Cardiac septum (tissue), 1 donor: ENCODE results near the gene ZNF546. TPM values are rescaled to one million over a fixed set of nuclear protein-coding genes. Genes with fewer than 3 reads are reported as not detected.

Experiments used
- DNase-seq: peaks from one replicate; pipeline ENCODE4 v3.0.0-alpha.2; 2020; ENCODE audit warnings: low spot score
- intact Hi-C: fragments of 100-400 bp; cut with DNase I; formaldehyde crosslinking; loops from one replicate; pipeline ENCODE4 v1.14.0; 2022
- total RNA-seq: library from RNA; stranded (reverse); fragmentation: NEBNext Ultra II Directional; extraction: Animal tissue kit (Norgen Biotek cat#: 25700); gene quantifications from one replicate; pipeline ENCODE4 v1.2.1, GENCODE V29; 2021
- donor health status: DM: no; HTN: no; CAD: no.

Gene ZNF546
- total RNA-seq, 1 donor from 2014 or later = 10.1 TPM

DNA sequence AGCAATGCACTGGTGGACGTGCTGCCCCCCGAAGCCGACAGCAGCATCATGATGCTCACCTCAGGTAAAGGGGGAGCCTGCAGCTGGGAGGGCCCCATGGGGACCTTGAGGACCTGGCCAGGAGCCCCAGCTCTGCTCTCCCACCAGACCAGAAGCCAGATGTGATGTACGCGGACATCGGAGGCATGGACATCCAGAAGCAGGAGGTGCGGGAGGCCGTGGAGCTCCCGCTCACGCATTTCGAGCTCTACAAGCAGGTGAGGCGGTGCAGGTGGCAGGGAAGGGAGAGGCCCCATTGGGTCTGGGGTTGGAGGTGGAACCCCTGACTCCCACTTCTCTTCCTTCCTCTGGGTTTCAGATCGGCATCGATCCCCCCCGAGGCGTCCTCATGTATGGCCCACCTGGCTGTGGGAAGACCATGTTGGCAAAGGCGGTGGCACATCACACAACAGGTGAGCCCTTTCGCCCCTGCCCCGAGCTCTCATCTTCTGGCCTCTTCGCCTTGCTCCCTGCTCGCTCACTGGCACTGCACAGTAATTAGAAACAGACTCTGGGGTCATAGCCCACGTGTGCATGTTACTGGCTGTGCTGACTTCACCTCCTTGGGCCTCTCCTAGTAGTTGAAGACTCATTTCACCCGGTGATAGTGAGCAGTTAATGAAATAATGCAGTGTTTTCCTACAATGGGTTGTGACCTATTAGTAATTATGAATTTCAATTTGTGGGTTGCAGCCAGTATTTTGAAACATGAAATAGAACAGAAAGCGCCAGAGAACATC is 22.3 kb upstream of the ZNF546 start:
- DNase-seq = no peak
- intact Hi-C loops = loop anchor here (5.0 to 10.0 kb wide), 2 partner anchors 127 to 180 kb away; partner anchors contain the start of gene FBL

DNA sequence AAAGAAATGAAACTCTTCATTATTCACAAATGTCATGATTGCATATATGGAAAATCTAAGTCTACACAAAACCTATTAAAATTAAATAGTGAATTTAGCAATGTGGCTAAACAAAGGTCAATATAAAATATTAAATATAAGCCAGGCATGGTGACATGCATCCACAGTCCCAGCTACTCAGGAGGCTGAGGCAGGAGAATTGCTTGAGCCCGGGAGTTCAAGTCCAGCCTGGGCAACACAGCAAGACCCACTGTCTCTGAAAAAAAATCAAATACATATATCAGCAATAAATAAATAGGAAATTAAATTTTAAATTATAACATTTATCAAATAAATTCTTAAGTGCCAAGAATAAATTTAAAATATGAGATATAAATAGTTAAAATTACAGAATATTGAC is 14.0 kb upstream of the ZNF546 start:
- intact Hi-C loops = no loop called here
- no peak for DNase-seq

DNA sequence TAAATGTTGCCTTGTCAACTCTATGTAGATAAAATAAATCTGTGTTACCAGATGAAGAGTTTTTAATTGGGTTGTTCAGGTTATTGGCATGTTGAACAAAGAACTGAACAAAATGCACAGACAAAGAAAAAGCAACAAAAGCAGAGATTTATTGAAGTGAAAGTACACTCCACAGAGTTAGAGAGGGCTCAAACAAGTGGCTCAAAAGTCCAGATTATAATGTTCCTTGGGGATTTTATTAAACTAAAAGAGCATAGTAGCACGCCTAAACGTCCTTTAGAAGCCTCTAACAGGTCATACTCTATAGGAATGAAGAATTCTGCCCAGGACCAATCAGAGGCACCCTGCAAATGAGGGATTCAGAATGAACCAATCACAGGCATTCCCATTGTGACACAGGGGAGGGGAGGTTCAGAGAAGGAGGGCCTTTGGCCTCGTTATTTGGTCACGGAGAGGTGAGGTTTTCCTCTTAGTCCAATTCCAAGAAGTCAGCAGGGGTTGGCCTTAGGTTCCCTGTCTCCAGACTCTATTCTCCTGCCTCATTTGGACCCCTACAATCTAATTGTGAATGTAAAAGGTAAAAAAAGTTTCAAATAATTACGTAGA is 13.1 kb upstream of the ZNF546 start:
- intact Hi-C loops = no loop called here

DNA sequence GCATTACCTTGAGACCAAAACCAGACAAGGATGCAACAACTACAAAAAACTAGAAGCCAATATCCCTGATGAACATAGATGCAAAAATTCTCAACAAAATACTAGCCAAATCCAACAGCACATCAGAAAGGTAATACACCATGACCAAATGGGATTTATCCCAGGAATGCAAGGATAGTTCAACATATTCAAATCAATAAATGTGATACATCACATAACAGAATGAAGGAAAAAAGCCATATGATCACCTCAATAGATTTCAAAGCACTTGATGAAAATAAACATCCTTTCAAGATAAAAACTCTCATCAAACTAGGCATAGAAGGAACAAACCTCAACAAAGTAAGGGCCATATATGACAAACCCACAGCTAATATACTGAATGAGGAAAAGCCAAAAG is 10.2 kb upstream of the ZNF546 start:
- DNase-seq = no peak
- intact Hi-C loops = no loop called here

More for the DNA sequence above, 13.1 kb upstream of the ZNF546 start:
- no peak for DNase-seq

DNA sequence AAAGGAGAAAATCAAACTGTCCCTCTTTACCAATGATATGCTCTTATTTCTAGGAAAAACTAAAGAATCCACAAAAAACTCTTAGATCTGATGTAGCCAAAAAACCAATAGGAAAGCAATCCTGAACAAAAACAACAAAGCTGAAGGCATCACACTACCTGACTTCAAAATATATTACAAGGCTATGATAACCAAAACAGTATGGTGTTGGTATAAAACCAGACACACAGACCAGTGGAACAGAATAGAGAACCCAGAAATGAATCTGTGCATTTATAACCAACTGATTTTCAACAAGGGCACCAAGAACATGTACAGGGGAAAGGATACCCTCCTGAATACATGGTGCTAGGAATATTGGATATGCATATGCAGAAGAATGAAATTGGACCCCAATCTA is 9.7 kb upstream of the ZNF546 start:
- DNase-seq = no peak
- intact Hi-C loops = no loop called here

DNA sequence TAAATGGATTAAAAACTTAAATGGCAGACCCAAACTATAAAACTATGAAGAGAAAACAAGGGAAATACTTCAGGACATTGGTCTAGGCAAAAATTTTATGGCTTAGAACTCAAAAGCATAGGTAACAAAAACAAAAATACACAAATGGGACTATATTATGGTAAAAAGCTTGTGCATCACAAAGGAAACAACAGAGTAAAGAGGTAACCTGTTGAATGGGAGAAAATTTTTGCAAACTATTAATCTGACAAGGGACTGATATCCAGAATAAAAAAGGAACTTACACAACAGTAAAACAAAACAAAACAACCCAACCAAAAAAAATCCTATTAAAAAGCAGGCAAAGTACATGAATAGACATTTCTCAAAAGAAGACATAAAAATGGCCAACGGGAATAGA is 9.3 kb upstream of the ZNF546 start:
- no peak for DNase-seq
- intact Hi-C loops = no loop called here

DNA sequence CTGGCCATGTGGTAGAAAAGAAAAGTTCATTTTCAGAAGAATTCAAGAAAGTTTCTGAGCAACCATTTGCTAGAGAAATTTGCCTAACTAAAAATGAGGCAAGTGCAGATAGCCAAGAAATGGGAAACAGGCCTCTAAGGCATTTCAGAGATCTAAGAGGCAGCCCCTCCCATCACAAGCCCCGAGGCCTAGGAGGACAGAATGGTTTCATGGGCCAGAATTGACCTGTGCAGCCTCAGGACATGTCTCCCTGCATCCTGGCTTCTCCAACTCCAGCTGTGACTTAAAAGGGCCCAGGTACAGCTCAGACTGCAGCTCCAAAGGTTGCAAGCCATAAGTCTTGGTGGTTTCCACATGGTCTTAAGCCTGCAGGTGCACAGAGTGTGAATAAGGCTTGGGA is 3.3 kb upstream of the ZNF546 start:
- intact Hi-C loops = no loop called here

DNA sequence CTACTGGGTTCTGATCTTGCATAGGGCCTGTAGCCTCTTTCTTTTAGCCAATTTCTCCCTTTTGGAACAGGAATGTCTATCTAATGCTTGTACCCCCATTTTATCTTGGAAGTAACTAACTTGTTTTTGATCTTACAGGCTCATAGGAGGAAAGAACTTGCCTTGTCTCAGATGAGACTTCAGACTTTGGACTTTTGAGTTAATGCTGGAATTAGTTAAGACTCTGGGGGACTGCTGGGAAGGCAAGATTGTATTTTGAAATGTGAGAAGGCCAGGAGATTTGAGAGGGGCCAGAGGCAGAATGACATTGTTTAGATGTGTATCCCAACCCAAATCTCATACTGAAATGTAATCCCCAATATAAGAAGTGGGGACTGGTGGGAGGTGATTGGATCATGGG is 2.5 kb upstream of the ZNF546 start:
- intact Hi-C loops = no loop called here
- DNase-seq = no peak

More for the DNA sequence above, 3.3 kb upstream of the ZNF546 start:
- DNase-seq = no peak

DNA sequence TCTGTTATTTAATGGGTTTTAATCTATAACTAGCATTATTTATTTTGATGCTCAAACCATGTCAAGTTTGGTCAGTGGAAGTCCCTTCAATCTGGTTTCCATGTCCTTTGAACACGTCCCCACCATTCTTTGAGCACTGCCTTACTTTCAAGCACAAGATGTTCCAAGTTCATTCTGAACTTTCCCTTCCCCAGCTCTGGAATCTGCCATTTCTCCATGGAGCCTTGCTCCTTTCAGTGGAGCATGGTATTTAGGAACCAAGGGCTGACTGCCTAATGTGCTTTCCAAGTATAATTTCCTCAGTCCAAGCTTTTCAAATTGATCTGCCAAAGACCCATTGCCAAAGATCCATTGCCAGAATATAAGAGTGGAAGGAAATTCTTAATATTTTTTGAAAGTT is 1.1 kb upstream of the ZNF546 start:
- intact Hi-C loops = loop anchor here (1.0 kb wide), 1 partner anchor 24 kb away; the partner anchor contains the start of gene PSMC4
- no peak for DNase-seq

DNA sequence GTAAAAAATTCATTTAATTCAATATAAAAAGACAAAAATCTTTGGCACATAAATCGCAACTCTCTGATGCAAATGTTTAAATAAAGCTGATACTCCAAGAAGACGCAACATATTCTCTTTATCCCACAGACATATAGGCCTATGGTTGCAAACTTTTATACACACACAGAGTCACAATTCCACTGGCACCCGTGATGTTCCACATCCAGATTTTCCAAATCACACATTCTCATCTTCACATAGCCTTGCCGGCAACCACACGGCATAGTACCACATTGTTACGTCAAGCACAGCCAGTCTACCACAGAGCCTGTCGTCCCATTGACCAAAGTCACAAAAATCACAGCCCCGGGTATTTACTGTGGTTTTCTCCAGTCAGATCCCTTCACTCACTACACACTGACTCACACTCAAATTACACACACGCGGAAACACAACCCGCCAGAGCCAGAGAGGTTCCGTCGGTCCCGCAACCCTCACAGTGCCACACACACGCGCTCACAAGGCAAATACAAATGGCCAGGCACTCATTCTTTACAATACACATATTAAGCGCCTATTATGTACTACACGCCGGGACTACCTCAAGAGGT is 546 bp upstream of the ZNF546 start:
- intact Hi-C loops = loop anchor here (1.0 kb wide), 1 partner anchor 25 kb away; the partner anchor contains the start of gene PSMC4
- no peak for DNase-seq

DNA sequence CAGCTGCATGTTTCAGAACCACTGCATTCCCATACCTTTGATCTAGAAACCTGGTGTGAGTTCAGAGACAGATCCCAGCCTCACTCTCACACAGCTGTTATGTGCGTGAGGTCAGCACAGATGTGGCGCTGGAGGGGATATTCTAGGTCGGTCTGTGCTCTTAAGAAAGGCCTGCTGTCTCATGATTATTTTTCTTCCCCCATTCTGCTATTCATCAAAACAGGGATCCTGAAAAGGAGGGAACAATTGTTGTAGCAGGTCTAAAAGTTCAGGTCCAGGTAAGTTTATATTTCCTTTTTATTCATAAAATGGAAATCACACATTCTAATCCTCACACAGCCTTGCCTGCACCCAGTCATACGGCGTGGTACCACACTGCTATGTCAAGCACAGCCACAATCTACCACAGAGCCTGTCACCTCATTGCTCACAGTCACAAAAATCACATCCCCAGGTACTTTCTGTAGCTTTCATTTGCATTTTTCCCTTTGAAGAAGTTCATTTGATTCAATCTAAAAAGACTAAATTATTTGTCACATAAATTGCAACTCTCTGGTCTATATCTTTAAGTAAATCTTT is 867 bp downstream of the ZNF546 start:
- DNase-seq = no peak
- intact Hi-C loops = no loop called here

DNA sequence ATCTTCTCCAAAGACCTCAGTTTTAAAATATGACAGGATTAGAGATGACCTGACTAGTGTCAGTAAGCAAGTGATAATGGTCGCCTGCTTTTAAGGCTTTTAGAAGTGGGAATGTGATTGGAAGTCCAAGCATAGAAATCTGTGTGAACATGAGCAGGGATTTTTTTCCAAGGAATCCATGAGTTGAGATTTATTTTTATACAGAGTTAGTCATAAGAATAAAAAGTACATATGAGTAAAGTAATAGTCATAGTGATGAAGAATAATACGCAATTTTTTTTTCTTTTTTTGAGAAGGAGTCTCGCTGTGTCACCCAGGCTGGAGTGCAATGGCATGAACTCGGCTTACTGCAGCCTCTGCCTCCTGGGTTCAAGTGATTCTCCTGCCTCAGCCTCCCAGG is 1.6 kb downstream of the ZNF546 start:
- intact Hi-C loops = no loop called here
- DNase-seq = no peak

DNA sequence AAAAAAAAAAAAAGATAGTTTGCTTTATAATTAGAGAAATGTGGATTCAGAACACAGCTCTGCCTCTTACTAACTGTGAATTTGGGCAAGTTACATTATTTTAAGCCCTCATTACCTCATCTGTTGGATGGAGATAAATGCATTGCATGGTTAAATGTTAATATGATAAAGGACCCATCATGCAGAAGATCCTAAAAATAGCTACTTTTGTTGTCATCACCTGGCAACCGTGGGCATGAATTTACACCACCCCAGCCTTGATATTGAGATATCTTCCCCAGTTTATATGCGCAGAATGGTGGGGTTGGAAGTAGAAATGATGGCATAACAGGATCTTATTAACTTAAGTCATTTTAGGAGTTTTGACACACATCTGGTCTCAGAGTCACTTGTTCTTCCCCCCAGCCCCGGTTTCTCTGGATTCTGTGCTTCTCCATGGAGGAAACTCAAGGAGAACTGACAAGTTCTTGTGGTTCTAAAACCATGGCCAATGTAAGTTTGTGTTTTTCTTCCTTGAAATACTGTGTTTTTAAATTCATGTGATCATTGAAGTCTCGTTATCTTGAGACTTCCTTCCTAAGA is 8.9 kb downstream of the ZNF546 start:
- intact Hi-C loops = no loop called here
- DNase-seq = no peak

DNA sequence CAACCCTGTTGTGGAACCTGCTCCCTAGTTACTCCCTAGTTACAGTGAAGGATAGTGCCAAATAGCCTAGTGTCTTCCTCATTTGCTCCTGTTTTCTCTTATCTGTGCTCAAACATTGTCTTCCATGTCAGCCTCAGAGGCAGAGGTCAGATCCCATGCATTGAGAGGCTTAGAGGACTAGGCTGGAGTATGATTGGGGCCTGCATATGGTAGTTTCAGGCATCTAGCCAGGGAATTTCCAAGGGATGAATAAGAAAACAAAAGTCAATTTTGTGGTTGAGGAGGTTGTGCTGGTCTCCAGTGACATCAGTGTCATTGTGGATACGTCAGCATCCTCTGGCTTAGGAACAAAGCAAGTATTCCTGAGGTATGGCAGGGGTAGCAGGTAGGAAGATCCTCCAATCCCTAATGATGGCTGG is 9.4 kb downstream of the ZNF546 start:
- intact Hi-C loops = no loop called here

DNA sequence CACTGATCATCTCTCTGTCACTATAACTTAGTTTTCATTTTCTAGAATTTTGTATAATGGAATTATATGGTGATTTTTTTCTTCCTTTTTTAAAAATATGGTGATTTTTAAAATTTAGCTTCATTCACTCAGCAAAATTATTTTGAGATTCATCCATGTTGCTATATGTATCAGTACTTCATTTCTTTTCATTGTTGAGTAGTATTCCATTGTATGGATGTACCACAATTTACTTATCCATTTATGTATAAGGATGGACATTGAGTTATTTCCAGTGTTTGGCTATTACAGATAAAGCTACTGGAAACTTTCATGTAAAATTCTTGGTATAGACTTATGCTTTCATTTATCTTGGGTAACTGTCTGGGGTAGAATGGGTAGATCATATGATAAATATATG is 12.8 kb downstream of the ZNF546 start:
- intact Hi-C loops = no loop called here

More for the DNA sequence above, 9.4 kb downstream of the ZNF546 start:
- DNase-seq = no peak

DNA sequence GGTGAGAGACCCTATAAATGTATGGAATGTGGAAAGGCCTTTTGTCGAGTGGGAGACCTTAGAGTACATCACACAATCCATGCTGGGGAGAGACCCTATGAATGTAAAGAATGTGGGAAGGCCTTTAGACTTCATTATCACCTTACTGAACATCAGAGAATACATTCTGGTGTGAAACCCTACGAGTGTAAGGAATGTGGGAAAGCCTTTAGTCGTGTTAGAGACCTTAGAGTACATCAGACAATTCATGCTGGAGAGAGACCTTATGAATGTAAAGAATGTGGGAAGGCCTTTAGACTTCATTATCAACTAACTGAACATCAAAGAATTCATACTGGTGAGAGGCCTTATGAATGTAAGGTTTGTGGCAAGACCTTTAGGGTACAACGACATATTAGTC is 17.1 kb downstream of the ZNF546 start:
- DNase-seq = no peak
- intact Hi-C loops = no loop called here

More for the DNA sequence above, 12.8 kb downstream of the ZNF546 start:
- no peak for DNase-seq

DNA sequence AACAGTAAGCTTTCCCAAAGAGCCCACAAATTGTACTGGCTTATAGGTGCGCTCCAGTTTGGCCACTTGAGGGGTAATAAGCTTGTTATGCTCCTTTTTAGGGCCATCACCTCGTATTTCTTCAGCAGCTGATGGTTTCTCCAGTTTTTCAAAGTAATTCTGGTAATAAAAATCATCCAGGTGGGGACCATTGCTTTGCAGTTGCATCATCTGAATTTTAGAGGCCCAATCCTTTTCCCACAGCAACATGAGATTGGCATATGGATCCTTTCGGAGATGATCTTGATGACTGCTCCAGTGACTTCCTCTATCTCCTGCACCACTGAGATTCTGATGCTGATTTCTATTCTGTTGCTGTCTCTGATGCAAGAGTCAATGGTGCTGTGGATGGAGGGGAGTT is 27.1 kb downstream of the ZNF546 start:
- intact Hi-C loops = no loop called here
- DNase-seq = no peak

DNA sequence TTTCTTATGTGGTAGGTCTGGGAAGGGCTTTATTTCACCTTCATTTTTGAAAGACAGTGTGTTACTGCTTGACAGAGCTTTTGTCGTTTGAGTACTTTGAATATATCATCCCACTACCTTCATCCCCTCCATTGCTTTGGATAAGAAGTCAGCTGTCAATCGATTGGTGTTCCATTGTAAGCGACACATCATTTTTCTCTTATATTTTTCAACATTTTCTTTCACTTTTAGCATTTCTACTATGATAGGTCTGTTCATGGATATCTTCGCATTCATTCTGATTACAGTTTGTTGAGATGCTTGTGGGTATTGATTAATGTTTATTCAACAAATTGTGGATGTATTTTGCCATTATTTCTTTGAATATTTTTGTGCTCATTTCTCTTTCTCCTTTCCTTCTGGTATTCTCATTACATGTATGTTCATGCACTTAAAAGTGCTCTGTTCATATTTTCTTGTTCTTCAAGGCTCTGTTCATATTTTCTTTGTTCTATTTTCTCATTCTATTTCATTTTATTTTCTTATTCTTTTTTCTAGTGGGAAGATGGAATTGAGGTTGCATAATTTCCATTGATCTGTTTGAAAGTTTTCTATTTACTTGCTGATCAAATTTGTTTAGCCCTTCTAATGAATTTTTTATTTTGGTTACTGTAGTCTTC is 29.2 kb downstream of the ZNF546 start:
- intact Hi-C loops = no loop called here
- no peak for DNase-seq

DNA sequence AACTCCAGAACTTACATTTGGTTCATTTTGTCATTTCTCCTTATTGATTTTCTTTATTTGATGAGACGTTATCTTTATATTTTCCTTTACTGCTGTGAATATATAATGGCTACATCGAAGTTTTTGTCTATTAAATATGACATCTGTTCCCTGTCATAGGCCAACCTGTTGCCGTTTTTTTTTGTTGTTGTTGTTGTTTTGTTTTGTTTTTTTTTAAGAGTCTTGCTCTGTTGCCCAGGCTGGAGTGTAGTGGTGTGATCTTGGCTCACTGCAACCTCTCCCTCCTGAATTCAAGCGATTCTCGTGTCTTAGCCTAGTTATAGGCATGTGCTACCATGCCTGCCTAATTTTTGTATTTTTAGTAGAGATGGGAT is 29.7 kb downstream of the ZNF546 start:
- DNase-seq = no peak
- intact Hi-C loops = no loop called here
